Activated naive CD8-positive, alpha-beta T cell treated with anti-CD3 and anti-CD28 coated beads, Interleukin-2, amount 10 ng/mL, durations not matched to agents 7 days and 5 days (primary cell): ENCODE data around the gene TOE1. TPM values are rescaled to one million over a fixed set of nuclear protein-coding genes. Genes with fewer than 3 reads are reported as not detected.

ENCODE experiments used
- ATAC-seq: fragments of 150-1000 bp; cut with Tn5 transposase; one replicate; pipeline ENCODE4 v1.10.0; 2021; ENCODE audit warnings: low read depth, moderate library complexity
- POLR2A ChIA-PET: fragments of 350-600 bp; sonication (Branson Sonifier 250); formaldehyde crosslinking; loops from one replicate; lab custom pipeline; 2021; ENCODE audit warnings: antibody characterized with exemption; lab: Charles Lee
- DNase-seq: peaks from one replicate; pipeline ENCODE4 v3.0.0; 2021
- H3K27ac Mint-ChIP-seq: one replicate; pipeline ENCODE4 v1.8.0; 2022; ENCODE audit warnings: mild to moderate bottlenecking, mixed read lengths
- H3K27me3 Mint-ChIP-seq: one replicate; pipeline ENCODE4 v1.8.0; 2022; ENCODE audit warnings: mild to moderate bottlenecking, moderate library complexity, mixed read lengths
- H3K36me3 Mint-ChIP-seq: one replicate; pipeline ENCODE4 v1.8.0; 2021; ENCODE audit warnings: mild to moderate bottlenecking, mixed read lengths
- H3K4me1 Mint-ChIP-seq: one replicate; pipeline ENCODE4 v1.8.0; 2021; ENCODE audit warnings: mixed read lengths
- H3K4me3 Mint-ChIP-seq: one replicate; pipeline ENCODE4 v1.8.0; 2022; ENCODE audit warnings: mild to moderate bottlenecking, moderate library complexity, mixed read lengths
- H3K9me3 Mint-ChIP-seq: one replicate; pipeline ENCODE4 v1.8.0; 2021; ENCODE audit warnings: mixed read lengths
- total RNA-seq, 2 experiments: library from RNA; stranded (reverse); gene quantifications; one replicate each; pipeline ENCODE4 v1.2.3, GENCODE V29; 2021

The TOE1 gene
- total RNA-seq, 2 experiments from 2014 or later = 20.4 to 22.2 TPM

- H3K4me3 Mint-ChIP-seq = no peak overlapping the region
- no peak for ATAC-seq
- H3K36me3 Mint-ChIP-seq = peaks cover 18% of the 10 kb centered on the region
- no peaks in the 10 kb centered on the region for H3K9me3 Mint-ChIP-seq
- no peaks in the 10 kb centered on the region for H3K27me3 Mint-ChIP-seq
- no peak overlapping the region for H3K27ac Mint-ChIP-seq
- H3K4me1 Mint-ChIP-seq = peaks cover 32% of the 10 kb centered on the region
- POLR2A ChIA-PET = interaction anchor here (1.3 kb wide), 1 partner anchor 8 kb away, joined by 3 read pairs; the partner anchor contains the start of genes MUTYH and TOE1
- DNase-seq = no peak
These were observed 8.3 kb upstream of the TOE1 start for GRCh38 chr1:45331436-45332345.

- POLR2A ChIA-PET = no interaction called here
- no peak for ATAC-seq
- peaks cover 18% of the 10 kb centered on the region for H3K36me3 Mint-ChIP-seq
These were observed 7.6 kb upstream of the TOE1 start for GRCh38 chr1:45332346-45332720.

DNA sequence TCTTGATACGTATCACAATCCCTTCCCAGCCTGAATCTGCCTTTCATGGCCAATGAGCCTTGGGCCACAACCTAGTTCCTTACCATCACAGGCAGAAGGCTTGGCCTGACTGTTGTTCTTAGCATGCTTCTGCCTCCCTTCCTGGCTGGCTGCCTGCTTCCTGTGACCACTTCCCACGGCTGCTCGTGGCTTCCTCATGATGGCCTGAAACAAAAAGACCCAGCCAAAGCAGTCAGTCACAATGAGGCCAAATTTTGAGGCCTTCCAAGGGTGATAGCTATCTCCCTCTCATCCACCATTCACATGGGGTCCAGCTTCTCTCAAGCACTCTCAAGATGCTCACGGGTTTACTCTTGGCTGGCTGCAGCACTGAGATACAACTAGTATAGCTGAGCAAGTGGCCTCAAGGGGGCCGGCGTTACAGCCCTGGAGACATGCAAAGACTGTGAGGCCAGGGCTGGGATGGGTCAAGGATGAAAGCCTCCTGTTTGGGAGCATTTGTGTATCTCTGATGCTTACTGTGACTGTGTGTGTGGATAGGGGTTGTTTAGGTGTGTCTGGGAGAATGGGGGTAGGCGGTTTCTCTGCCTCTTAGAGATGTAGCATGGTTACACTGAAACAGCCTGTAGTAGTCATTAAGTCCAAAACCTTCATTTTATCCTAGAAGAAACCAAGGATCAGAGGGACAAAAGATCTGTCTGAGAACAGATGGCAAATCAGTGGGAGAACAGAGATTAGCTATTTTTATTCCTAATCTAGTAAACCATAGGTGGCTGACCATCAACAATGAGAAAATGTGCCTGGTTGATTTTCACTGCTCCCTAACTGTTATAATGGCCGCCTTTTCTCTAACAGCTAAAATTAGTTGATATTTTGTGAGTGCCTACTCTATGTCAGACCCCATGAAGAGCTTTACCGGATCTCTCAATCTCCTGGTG is 5.4 kb upstream of the TOE1 start:
- Mint-ChIP-seq H3K36me3 (peaks cover 30% of the 10 kb centered on the region), H3K27ac (peak overlapping the region; percentile 85), H3K4me1 (peaks cover 30% of the 10 kb centered on the region), H3K27me3 (no peaks in the 10 kb centered on the region), H3K4me3 (no peak overlapping the region), H3K9me3 (peaks cover 3% of the 10 kb centered on the region)
- DNase-seq (peak; percentile 45), ATAC-seq (peak; percentile 64)
- POLR2A ChIA-PET = interaction anchor here (1.2 to 1.5 kb wide), 3 partner anchors 8 to 613 kb away, joined by 4 to 6 read pairs (median 5); partner anchors contain the start of gene HPDL

More at GRCh38 chr1:45332346-45332720, 7.6 kb upstream of the TOE1 start:
- H3K9me3 Mint-ChIP-seq = no peaks in the 10 kb centered on the region
- H3K4me3 Mint-ChIP-seq = no peak overlapping the region
- peaks cover 32% of the 10 kb centered on the region for H3K4me1 Mint-ChIP-seq
- no peak overlapping the region for H3K27ac Mint-ChIP-seq
- DNase-seq = no peak
- no peaks in the 10 kb centered on the region for H3K27me3 Mint-ChIP-seq

DNA sequence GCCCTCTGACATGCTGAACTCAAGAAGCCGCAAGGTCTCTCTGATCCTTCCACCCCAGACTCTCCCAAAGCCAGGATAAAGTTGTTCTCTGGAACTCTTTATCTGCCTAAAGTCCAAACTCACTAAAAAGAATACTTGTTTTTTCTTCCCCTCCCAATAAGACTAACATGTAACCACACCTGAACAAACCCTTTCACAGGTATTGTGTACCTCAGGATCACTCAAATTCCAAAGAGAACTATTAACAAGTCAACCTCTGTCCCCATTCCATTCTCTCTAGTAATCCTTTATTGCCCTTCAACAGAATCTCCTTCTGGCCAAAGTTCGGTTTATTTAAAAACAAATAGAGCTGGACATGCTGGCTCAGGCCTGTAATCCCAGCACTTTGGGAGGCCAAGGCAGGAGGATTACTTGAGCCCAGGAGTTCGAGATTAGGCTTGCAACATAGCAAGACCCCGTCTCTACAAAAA is 4.1 kb upstream of the TOE1 start:
- Mint-ChIP-seq H3K36me3 (peaks cover 29% of the 10 kb centered on the region), H3K27me3 (no peaks in the 10 kb centered on the region), H3K27ac (peak overlapping the region; percentile 0), H3K4me3 (no peak overlapping the region), H3K9me3 (peaks cover 3% of the 10 kb centered on the region), H3K4me1 (peaks cover 32% of the 10 kb centered on the region)
- POLR2A ChIA-PET = interaction anchor here (1.3 kb wide), 1 partner anchor 9 kb away, joined by 6 read pairs; the partner anchor contains the start of gene HPDL
- DNase-seq (no peak), ATAC-seq (no peak)

- H3K4me1 Mint-ChIP-seq = peaks cover 46% of the 10 kb centered on the region
- peaks cover 36% of the 10 kb centered on the region for H3K36me3 Mint-ChIP-seq
- DNase-seq = no peak
- ATAC-seq = no peak
- peaks cover 3% of the 10 kb centered on the region for H3K9me3 Mint-ChIP-seq
- peak overlapping the region; percentile 41 for H3K4me3 Mint-ChIP-seq
- H3K27ac Mint-ChIP-seq = peak overlapping the region; percentile 6
- no peaks in the 10 kb centered on the region for H3K27me3 Mint-ChIP-seq
- POLR2A ChIA-PET = interaction anchor here (0.7 to 1.5 kb wide), 3 partner anchors 11 to 331 kb away, joined by 4 to 9 read pairs (median 5); partner anchors contain the start of gene HPDL
These were observed 2.2 kb upstream of the TOE1 start for GRCh38 chr1:45337630-45338325.

DNA sequence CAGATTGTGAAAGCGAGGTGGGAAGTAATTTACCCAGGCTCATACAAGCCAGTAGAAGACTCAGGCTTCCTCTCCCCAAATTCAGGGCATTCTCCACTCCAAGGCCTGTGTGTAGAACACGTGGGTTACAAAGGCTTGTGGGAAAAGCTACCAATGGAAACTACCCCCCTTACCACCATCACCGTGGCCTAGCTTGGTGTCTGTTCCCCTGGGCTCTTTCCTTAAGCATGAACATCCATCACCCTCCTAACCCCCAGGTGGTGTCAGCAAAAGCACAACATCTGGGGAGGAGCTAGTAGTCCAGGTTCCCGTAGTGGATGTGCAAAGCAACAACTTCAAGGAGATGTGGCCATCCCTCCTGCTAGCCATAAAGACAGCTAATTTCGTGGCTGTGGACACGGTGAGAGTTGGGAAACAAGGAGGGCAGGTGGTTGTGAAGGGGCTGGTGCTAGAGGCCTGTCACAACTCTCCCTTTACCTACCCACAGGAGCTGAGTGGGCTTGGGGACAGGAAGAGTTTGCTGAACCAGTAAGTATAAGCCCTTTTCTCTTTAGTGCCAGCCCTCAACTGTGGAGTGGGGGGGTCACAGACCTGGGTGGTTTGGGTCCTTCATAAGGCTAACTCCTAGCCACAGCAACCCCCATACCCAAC is 971 bp downstream of the TOE1 start:
- DNase-seq (peak; percentile 46), ATAC-seq (no peak)
- Mint-ChIP-seq H3K36me3 (peaks cover 27% of the 10 kb centered on the region), H3K9me3 (peaks cover 3% of the 10 kb centered on the region), H3K27me3 (no peaks in the 10 kb centered on the region), H3K4me3 (peak overlapping the region; percentile 98), H3K4me1 (peaks cover 33% of the 10 kb centered on the region), H3K27ac (peak overlapping the region; percentile 98)
- POLR2A ChIA-PET = interaction anchor here (0.5 to 5.7 kb wide), 19 partner anchors 8 to 620 kb away, joined by 3 to 94 read pairs (median 13); partner anchors contain the start of genes AKR1A1, BTBD19, CCDC163 and DYNLT4

GRCh38 chr1:45344499-45344898 is 4.5 kb downstream of the TOE1 start:
- H3K4me1 Mint-ChIP-seq = peaks cover 27% of the 10 kb centered on the region
- no peak overlapping the region for H3K27ac Mint-ChIP-seq
- ATAC-seq (no peak), DNase-seq (no peak)
- no peaks in the 10 kb centered on the region for H3K9me3 Mint-ChIP-seq
- peaks cover 13% of the 10 kb centered on the region for H3K36me3 Mint-ChIP-seq
- H3K4me3 Mint-ChIP-seq = no peak overlapping the region
- no peaks in the 10 kb centered on the region for H3K27me3 Mint-ChIP-seq
- POLR2A ChIA-PET = no interaction called here

- Mint-ChIP-seq H3K27me3 (no peaks in the 10 kb centered on the region), H3K9me3 (no peaks in the 10 kb centered on the region), H3K36me3 (peaks cover 11% of the 10 kb centered on the region), H3K27ac (no peak overlapping the region), H3K4me1 (peaks cover 28% of the 10 kb centered on the region), H3K4me3 (no peak overlapping the region)
- POLR2A ChIA-PET = no interaction called here
- ATAC-seq (no peak), DNase-seq (no peak)
These were observed 5.0 kb downstream of the TOE1 start for GRCh38 chr1:45345014-45345413.

GRCh38 chr1:45346473-45346872 is 6.5 kb downstream of the TOE1 start:
- no peak overlapping the region for H3K4me3 Mint-ChIP-seq
- POLR2A ChIA-PET = interaction anchor here (0.8 kb wide), 1 partner anchor 175 kb away, joined by 3 read pairs; the partner anchor contains the start of gene PRDX1
- no peak overlapping the region for H3K27ac Mint-ChIP-seq
- no peak for ATAC-seq
- H3K4me1 Mint-ChIP-seq = peaks cover 31% of the 10 kb centered on the region
- no peaks in the 10 kb centered on the region for H3K9me3 Mint-ChIP-seq
- peaks cover 9% of the 10 kb centered on the region for H3K36me3 Mint-ChIP-seq
- no peak for DNase-seq
- H3K27me3 Mint-ChIP-seq = no peaks in the 10 kb centered on the region

DNA sequence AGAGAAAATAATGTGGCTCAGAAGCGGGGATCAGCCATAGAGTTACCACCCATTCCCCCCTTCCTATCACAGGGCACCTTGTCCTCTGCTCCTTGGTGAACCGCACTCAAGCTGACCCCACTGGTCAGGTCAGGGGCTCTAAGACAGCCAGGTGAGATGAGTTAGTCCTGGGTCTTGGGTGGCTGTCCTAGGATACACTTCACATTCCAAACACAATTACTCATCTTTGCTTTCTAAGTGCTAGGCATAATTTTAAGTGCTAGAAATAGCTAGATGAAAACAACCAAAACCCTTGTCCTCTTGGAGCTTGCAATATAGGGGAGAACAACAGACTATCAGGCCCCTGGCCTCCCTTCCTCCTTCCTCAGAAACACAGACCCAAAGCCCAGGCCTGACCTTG is 8.1 kb downstream of the TOE1 start:
- no peak for ATAC-seq
- H3K9me3 Mint-ChIP-seq = no peaks in the 10 kb centered on the region
- POLR2A ChIA-PET = interaction anchor here (1.0 to 2.7 kb wide), 3 partner anchors 8 to 152 kb away, joined by 6 to 17 read pairs (median 6); partner anchors contain the start of genes MMACHC, MUTYH and TOE1
- no peaks in the 10 kb centered on the region for H3K27me3 Mint-ChIP-seq
- H3K4me3 Mint-ChIP-seq = no peak overlapping the region
- DNase-seq = no peak
- H3K36me3 Mint-ChIP-seq = peaks cover under 1% of the 10 kb centered on the region
- no peak overlapping the region for H3K27ac Mint-ChIP-seq
- H3K4me1 Mint-ChIP-seq = peaks cover 22% of the 10 kb centered on the region

GRCh38 chr1:45348609-45348965 is 8.6 kb downstream of the TOE1 start:
- Mint-ChIP-seq H3K4me3 (no peak overlapping the region), H3K27me3 (no peaks in the 10 kb centered on the region), H3K4me1 (peaks cover 21% of the 10 kb centered on the region), H3K9me3 (no peaks in the 10 kb centered on the region), H3K27ac (no peak overlapping the region), H3K36me3 (no peaks in the 10 kb centered on the region)
- DNase-seq = no peak
- ATAC-seq = no peak
- POLR2A ChIA-PET = interaction anchor here (0.6 to 2.7 kb wide), 4 partner anchors 9 to 152 kb away, joined by 3 to 17 read pairs (median 6); partner anchors contain the start of genes MMACHC, MUTYH and TOE1
